NCI-H1436 treated with DMSO at 0.1 percent for 48 hours (cell line): ENCODE results near the gene GNG2.

ENCODE experiments used
- DNase-seq: peaks from one replicate; lab custom pipeline; 2025; lab: John Stamatoyannopoulos, UW

Gene GNG2

DNA sequence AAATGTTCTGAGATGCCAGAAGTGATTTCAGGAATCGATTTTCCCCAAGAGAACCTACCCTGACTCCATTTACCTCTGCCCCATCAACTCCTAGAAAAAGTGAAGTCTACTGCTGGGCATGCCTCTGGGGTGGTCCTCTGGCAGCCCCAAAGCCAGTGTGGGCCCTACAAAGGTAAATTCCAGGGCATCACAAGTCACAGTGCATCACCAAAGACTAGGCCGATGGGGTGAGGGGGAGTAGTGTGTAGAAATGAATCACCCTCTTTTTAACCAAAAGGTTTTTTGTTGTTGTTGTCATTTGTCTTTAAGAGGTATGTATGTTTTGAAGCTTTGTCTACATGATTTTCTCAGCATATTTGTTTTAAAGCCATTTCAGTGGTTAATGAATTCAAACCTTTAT is 82.6 kb downstream of the GNG2 start:
- no peak for DNase-seq

DNA sequence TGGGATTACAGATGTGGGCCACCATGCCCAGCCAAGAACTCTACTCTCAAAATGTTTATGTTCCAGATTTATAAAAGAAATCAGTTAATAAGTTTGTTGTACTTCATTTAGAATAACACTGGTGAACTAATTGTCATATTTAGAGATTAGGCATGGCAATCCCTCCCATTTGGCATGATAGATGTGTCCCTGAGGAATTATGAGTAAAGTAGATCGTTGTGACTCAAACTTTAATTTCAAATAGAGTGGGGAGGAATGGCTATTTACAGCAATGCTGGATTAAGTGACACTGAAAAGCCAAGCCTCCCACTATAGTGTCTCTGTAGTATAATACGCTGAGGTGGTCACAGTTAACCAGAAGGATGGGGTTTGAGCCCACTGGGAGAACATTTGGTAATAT is 89.6 kb downstream of the GNG2 start:
- DNase-seq = no peak

DNA sequence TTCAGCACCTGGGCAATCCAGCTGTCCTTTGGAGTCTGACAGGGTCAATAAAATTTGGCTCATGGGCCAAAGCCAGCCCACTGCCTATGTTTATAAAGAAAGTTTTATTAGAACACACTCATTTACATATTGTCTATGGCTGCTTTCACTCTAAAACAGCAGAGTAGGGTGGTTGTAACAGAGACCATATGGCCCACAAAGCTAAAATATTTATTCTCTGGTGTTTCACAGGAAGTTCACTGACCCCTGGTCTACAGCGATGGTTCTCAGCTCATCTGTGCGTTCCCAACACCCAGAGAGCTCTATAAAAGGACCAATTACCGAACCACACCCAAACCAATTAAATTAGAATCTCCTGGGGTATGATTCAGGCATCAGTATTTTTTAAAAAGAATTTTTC is 91.2 kb downstream of the GNG2 start:
- no peak for DNase-seq

DNA sequence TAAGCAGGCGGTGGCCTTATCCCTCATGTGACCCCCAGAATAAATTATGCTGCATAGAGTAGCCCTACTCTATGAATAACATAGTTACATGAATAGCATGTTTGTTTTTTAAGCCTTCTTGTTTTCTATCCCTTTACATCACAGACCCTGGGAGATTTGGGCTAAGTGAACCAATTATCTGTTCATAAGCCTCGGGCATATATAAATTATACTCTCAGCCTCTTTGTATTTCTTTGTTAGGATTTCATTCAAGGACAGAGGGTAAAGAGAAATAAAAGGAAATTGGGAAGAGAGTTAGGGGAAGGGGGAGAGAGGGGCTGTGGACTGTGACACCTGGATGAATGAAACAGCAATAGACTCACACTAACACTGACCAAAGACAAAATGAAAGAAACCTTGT is 93.6 kb downstream of the GNG2 start:
- DNase-seq = no peak

DNA sequence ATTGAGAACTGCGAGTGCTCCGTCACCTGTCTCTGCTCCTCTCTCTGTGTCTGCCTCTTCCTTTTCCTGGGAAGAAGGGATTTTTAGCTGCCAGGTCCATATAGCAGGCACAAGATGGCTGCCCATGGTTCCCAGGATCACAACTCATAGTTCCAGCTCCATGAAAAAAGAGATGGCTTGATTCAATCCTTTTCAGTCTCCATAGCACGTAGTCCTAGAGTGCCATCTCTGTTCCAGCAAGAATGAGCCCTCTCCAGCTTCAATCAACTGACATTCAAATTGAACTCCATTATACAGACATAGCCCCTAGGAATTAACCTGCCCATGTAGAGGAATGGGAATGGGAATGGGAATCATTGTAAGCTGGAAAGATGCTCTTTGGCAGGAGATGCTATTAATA is 94.2 kb downstream of the GNG2 start:
- no peak for DNase-seq

DNA sequence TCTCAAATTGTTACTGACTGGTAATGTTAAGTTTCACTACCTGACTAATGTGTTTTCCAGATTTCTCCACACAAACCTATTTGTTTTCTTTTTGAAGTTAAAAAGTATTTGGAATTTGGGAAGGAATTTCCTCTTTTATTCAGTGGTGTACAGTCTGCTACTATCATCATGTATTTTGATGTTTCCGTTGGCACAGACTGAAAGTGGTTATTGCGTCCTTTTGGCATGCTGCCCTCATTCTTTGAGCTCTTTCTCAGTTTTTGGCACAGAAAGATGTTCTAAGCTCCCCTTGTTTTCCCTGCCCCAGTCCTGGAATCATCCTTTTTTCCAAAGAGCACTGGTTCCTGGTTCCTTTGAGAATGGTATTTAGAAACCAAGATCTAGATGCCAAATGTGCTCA is 97.5 kb downstream of the GNG2 start:
- no peak for DNase-seq

DNA sequence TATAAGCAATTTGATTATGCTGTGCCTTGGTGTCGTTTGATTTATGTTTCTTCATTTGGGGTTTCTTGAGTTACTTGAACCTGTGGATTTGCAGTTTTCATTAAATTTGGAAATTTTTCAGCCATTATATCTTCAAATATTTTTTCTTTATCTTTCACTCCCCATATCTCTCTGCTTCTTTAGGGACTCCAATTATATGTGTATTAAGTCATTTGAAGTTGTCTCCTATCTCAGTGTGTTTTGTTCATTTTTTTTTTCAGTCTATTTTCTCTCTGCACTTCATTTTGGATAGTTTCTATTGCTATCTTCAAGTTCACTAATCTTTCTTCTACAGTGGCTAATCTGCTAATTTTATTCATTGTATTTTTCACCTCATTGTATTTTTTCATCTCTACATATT is 99.5 kb downstream of the GNG2 start:
- no peak for DNase-seq

DNA sequence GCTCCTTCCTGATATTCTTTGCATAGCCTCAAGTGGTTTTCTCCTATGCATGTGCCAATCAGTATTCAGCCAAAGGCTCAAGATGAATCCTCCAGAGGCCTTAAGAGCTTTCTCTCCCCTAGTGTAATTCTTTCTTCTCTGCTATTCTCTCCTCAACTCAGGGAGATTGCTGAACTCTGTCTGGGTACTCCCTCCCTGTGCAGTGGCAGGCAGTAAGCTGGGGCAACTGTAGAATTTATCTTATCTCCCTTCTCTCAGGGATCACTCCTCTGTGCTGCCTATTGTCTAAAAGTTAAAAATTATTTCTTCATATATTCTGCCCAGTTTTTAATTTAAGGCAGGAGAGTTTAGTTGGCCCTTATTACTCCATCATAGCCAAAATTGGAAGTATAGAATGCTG is 100.5 kb downstream of the GNG2 start:
- no peak for DNase-seq

DNA sequence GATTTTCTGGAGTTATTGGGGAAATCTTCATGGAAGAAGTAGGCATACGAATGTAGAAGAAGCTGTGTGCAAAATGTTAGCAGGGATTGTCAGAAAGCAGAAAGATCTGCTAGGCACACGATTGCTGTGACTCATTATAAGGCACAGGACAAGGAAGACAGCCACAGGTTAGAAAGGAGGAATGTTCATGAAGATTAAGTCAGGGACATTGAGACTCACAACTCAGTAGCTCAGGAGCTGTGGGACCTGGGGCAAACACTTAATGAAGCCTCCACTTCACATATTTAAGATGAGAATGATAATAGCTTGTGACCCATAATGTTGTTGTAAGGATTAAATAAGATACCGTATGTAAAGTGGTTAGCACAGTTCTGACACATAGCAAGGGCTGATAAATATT is 102.3 kb downstream of the GNG2 start:
- DNase-seq = no peak

DNA sequence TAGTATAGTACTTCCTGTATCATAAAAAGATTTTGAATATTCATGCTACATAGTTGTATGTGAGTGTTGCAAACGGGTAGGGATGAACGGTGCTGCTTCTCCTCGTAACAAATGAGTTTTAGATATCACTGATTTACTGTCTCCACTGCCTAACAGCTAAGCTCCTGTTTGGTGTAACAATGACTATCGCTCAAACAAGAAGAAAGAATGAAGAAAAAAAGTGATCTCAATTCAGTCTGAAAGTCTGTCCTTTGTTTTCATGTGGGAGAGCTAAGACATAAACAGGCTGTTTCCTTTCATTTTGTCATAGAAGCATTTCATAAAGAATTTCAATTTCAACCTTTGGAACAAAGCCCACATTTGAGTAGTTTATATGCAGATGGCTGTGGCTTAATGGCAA is 102.9 kb downstream of the GNG2 start:
- DNase-seq = no peak

DNA sequence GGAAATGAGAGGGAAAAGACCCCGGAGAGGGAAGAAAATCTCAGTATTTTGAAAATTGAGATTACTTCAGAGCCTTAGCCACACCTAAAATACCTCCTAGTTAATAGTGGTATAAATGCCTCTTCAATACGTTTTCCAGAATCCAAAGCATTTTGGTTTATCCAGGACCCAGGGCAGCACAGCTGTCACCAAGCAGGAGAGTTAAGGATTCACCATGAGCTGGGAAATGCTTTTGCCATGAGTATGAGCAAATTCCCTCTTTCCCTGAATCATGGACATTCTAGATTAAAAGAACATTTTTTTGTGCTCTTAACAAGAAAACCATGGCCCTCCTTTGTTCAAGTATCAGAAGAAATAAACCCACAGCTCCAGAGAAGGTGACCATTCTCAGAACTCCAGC is 107.1 kb downstream of the GNG2 start:
- no peak for DNase-seq

DNA sequence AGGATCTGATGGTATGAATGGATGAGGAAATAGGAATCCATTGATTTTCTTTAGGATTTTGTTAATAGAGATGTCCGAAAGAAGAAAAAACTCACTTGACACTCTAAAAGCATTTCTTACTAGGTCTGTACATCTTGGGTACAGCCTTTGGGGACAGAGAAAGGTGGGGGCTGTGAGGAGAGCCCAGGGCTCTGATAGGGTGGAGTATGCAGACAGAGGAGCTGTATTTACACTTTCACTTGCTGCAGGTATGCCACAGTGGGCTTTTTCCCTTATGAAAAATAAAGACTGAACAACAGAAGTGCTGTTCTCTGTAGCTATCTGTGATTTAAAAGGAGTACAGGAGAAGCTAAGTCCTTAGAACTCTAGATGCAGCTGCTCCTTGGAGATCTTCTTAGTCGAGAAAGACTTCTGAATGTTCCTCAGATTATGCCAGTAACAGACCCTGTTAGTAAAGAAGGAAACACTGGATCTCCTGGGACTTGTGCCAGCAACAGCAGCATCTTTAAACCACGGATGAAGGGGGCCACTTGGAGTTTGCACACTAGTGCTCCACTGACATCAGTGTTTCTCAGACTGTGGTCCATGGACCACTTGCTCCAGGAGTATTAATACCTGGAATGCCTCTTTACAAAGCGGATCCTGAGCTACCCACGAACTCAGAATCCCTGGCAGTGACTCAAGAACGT is 109.6 kb downstream of the GNG2 start:
- no peak for DNase-seq

DNA sequence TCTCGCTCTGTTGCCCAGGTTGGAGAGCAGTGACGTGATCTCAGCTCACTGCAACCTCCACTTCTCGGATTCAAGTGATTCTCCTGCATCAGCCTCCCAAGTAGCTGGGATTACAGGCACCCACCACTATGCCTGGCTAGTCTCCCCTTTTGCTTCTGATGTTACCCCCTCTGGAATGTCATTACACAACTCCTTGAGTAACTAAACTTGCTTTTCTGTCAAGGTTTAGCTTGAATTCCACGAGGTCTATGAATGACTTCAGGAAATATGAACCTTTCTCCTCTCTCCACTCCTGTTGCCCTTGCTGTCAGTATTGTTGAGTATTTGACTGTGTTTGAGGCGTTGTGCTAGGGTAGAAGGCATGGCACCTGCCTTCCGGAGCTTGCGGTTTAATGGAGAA is 112.2 kb downstream of the GNG2 start:
- no peak for DNase-seq

DNA sequence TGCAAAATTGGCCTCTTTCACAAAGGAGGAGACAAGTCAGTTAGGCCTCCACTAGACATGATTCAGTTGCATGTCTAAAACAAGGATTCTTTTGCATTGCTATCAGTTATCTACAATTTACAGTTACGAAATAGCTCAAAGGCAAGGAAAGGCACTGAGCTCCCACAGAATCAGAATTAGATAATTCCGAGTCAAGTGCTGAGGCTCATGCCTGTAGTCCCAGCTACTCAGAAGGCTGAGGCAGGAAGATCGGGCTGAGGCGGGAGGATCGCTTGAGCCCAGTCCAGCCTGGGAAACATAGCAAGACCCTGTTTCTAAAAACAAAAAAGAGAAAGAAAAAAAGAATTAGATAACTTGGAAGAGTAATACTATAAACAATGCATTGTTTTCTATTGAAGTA is 116.7 kb downstream of the GNG2 start:
- no peak for DNase-seq

DNA sequence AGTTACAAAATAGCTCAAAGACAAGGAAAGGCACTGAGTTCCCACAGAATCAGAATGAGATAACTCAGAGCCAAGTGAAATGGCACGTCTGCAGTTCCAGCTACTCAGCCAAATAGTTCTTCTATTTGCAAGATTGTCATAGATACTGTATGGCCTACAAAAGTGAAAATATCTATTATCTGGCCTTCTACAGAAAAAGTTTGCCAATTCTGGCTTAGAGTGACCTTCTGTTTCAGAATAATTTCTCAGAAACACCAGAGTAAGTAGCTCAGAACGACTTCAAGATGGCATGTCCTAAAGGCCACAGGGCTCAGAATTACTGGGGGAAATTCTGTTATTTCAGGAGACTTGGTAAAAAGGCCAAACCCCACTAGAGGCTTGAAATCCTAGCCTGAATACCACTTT is 118.3 kb downstream of the GNG2 start:
- DNase-seq = no peak

DNA sequence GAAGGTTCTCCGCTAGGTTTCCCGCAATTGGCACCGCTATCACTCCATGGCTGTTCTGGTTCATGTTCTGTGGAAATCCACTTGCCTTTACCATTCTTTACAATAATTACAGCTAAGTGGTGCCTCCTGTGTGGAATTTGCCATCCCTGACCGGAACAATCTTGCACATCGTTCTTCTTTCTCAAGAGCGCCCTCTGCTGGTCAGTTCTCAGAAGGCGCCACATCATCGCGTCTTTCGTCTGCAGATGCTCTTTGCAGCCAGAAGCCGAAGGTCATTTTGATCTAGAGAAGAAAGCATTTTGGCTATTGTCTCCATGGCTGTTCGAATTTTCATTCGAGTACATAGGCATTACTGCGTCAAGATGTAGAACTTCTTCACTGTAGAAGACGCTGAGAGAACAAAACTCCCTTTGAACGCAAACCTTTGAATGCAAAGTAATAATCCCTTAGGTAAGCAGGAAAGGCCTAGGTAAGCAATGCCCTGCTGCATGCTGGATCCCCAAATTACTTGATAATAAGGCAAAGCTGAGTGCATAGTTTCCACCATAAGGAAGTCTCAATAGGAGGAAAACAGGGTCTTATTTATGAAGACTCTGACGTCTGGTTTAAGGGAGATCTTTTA is 118.8 kb downstream of the GNG2 start:
- peak; percentile 53 for DNase-seq

DNA sequence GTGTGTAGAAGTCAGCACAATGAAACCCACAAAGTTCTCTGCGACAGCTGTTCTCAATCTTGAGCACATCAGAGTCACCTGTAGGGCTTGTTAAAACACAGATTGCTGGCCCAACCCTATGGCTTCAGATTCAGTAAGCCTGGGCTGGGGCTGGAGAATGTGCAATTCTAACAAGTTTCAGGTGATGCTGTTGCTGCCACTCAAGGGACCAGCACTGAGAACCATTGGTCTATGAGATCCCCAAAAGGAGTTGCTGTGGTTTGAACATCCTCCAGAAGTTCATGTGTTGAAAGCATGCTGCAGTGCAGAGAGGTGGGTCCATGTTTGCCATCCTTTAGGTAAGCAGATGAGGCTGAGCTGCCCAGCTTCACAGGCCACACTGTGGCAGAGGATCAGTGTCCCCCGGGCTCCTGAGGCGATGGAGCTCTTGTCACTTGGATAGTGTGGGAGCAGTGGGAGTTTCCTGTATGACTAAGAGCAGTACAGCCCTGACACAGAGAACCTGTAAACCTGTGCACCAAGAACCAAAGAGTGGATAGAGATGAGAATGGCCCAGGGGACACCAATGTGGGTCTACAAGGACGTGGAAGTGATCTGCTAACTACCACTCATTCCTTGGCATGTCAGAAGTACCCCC is 120.9 kb downstream of the GNG2 start:
- DNase-seq = no peak

DNA sequence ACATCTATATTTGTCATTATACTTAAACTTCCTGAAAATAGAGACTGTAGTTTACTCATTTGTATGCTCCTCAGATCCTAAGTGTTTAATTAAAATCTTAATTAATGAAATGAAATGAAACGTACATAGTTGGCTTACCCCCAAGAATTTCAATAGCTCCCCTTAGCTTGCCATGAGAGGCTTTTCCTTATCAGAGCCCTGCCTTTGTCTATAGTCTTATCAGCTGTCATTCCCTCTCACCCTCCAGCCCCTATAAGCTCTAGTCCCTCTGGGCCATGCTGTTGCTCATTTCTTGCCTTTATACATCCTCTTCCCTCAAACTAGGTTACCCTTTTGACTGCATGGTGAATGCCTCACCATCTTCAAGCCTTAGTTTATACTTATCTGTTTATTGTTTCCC is 127.8 kb downstream of the GNG2 start:
- DNase-seq = no peak

DNA sequence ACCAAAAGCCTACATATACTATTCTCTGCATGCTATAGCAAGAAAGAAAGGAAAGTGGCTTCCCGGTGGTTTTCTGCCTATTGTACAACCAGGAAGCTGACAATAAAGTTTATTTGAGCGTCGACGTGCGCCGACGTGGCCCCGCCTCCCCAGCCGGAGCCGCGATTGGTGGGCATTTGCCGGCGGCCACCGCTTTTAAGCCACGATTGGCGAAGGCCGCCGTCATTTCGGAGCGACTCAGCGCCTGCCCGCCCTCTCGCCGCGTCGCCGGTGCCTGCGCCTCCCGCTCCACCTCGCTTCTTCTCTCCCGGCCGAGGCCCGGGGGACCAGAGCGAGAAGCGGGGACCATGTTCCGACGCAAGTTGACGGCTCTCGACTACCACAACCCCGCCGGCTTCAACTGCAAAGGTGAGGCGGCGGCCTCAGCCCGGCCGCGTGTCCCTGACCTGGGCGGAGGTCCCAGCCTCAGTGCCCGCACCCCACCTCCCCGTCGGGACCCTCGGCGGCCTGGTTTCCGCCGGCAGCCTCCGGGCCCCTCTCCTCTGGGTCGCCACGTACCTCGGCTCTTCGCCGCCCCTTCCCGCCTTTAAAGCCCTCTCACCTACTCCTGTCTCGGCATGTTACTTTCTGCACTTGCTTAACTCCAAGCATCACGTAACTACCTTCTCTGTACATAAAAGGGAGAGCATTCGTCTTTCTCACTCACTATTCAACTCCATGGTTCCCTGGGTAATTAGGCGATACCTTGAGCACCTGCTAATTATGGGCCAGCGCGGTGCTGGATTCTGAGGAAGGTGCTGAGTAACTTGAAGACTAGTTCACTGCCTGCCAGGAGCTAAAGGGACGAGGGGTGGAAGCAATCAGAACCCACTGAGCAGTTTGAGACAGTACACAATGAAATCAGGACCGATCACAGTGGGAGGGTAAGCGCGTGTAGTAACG is 129.2 kb downstream of the GNG2 start, which contains the start of gene RTRAF:
RTRAF (plus strand) TSS at position 254 of the 942 bp plus-strand sequence; CDS start at position 348, 94 bp downstream.
- DNase-seq = peak; percentile 57

DNA sequence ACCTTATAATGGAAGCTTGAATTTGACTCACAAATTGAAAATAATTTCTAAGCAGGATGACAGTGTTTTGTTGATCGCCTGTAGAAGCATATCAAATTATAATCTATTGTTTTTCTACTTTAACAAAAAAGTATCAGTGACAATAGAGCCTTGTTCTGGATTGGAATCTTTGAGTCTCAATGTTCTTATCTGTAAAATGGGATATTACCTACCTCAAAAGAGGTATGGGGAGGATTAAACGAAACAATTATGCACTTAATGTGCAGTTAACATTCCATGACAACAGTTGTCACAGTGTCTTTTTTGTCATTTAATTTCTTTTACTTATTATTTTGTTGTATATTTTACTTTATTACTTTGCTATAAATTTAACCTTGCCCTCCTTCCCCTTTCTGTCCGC is 130.1 kb downstream of the GNG2 start:
- DNase-seq = no peak

DNA sequence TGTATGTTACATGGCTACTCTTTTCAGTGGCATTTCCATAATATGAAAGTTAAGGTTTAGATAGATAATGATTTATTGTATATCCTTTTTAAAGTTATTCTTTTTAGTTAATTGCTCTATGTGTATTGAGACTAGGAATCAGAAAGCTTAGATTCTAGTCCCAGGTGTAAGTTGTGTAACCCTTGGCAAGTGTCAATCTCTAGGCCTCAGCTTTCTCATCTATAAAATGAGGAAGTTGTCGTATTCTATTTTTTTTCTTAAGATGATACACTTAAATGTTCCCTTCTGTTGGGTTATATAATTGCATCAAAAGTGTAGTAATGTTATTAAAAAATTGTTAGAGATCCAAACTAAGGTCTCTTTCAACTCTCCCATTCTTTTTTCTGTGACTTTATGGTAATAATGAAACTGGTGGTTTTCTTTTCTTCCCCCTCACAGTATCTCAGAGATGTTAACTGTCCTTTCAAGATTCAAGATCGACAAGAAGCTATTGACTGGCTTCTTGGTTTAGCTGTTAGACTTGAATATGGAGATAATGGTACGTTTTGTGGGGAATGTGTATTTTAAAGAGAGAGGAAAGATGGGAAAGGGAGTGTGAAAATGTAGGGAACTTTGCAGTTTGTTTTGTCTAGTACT is 133.0 kb downstream of the GNG2 start:
- no peak for DNase-seq

DNA sequence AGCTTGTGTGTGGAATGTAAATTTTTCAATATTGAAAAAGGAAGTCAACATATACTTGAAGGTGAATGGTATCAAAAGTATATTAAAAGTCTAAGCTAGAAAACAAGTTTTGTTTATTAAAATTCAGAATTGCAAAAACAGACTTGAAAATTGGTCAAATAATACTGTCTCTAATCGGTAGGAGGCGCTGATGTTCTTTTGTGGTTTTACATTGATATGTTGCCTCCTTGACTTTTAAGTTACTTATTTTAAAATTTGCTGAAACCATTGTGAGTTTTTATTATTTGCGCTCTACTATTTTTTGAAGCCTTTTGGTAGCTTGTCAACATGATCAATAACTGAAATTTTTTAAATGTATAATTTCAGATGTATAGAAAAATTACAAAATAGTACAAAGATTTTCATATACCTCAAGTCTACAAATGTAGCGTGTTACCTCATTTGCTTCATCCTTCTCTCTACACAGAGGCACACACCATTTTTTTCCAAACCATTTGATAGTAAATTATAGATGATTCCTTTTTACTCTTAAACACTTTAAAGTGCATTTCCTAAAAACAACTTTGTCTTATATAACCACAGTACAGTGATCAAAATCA is 135.8 kb downstream of the GNG2 start:
- DNase-seq = no peak
